Erythroblast (primary cell): ENCODE data around the gene MAD1L1.

Experiments
- DNase-seq, 2 experiments: peaks; one replicate each; lab custom pipeline; 2025; lab: John Stamatoyannopoulos, UW
- GATA1 ChIP-seq: IDR thresholded peaks from 2 replicates; pipeline ENCODE4 v1.6.1; 2011; ENCODE audit warnings: low read depth, mild to moderate bottlenecking, control low read depth, low read length, moderate library complexity
- POLR2A ChIP-seq: IDR thresholded peaks from 2 replicates; pipeline ENCODE4 v1.6.1; 2011; ENCODE audit warnings: mild to moderate bottlenecking, low read length

MAD1L1 gene

GRCh38 chr7:2097492-2097891, 135.3 kb downstream of the MAD1L1 start:
- DNase-seq: no peak
- TF ChIP-seq GATA1: no peak
- TF ChIP-seq POLR2A: no peak

GRCh38 chr7:2096692-2097387, 135.9 kb downstream of the MAD1L1 start:
- no peak for DNase-seq
- TF ChIP-seq GATA1: no peak
- no peak for TF ChIP-seq POLR2A

GRCh38 chr7:2095436-2095835, 137.3 kb downstream of the MAD1L1 start:
- no peak for DNase-seq
- TF ChIP-seq POLR2A (no peak), GATA1 (no peak)

DNA sequence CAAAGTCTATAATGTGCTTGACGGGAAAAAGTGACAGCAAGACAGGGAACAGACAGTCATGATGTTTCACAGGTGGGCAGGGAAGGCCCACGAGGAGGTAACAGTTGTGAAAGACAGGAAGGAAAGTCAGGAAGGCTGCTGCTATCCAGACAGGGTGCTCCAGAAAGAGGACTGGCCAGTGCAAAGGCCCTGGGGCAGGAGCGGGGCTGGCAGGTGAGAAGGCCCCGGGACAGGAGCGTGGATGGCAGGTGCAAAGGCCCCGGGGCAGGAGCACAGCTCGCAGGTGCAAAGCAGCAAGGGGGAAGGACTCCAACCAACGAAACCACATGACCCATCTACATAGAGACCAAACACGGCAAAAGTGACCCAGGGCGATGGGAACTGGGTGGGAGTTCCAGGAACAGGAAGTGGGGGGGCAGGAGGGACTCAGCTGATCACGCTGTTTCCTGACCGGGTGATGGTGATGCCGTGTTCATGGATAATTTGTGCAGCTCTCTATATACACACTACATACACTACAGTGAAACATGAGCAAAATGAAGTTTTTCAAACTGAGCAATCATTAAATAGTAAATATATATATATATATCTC, 138.2 kb downstream of the MAD1L1 start:
- TF ChIP-seq POLR2A: no peak
- no peak for TF ChIP-seq GATA1
- DNase-seq: no peak

GRCh38 chr7:2093843-2094220, 138.9 kb downstream of the MAD1L1 start:
- no peak for TF ChIP-seq POLR2A
- no peak for TF ChIP-seq GATA1
- no peak for DNase-seq

DNA sequence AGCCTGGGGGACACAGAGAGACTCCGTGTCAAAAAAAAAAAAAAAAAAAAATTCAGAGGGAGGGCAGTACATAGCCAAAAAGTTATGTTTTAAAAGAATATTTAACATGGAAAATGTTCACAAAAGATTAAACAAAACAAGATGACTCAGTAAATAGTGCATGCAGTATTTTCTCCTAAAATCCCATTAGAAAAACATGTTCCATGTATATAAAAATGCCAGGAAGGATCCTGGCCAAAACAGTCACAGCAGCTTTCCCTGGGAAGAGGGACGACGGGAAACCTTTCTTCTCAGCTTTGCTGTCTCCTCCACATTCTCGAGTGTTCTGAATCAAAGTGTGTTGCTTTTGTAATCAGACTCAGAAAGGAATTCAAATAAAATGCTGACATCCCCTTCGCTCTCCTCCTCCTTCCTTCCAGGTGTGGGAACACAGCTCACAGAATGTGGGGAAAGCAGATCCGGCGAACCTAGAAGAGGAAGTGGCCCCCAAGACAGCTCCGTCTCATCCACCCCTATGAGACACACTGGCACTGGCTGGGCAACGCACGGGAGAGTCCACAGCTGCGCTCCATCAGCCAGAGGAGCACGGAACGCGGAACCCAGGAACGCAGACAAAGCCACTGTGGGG, 139.4 kb downstream of the MAD1L1 start:
- TF ChIP-seq GATA1: no peak
- TF ChIP-seq POLR2A: no peak
- DNase-seq: no peak

DNA sequence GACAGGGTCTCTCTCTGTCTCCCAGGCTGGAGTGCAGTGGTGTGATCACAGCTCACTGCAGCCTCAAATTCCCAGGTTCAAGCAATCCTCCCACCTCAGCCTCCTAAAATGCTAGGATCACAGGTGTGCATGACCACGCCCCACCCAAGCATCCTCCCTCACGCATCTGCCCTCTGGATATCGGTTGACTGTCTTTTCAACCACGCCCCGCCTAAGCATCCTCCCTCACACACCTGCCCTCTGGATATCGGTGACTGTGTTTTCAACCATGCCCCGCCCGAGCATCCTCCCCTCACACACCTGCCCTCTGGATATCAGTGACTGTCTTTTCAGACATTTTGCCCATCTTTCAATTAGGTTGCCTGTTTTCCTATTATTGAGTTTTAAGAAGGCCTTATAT, 140.5 kb downstream of the MAD1L1 start:
- TF ChIP-seq GATA1 (no peak), POLR2A (no peak)
- no peak for DNase-seq

- TF ChIP-seq GATA1 (no peak), POLR2A (no peak)
- no peak for DNase-seq
Measured at GRCh38 chr7:2090526-2091520, 141.9 kb downstream of the MAD1L1 start.

GRCh38 chr7:2088801-2089200, 143.9 kb downstream of the MAD1L1 start:
- no peak for DNase-seq
- TF ChIP-seq GATA1: no peak
- TF ChIP-seq POLR2A: no peak

GRCh38 chr7:2087744-2088143, 145.0 kb downstream of the MAD1L1 start:
- DNase-seq: no peak
- TF ChIP-seq GATA1 (no peak), POLR2A (no peak)

- no peak for DNase-seq
- TF ChIP-seq POLR2A: no peak
- TF ChIP-seq GATA1: no peak
Measured at GRCh38 chr7:2086229-2086628, 146.5 kb downstream of the MAD1L1 start.

DNA sequence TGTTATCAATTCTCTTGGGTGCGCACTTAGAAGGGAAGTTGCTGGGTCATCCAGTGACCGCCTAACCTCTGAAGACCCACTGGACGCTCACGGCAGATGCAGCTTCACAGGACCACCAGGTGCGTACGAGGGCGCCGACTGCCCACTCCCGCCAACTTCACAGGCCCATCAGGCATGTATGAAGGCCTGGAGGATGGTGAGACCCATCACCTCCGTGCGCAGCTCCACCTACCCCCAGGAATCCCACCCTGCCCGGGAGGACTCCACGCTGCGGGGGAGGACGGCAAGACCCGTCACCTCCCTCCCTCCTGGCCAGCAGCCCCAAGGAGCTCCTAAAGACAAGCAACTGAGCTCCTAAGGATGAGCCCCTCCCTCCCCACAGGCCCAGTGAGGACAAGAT, 146.9 kb downstream of the MAD1L1 start:
- DNase-seq: no peak
- TF ChIP-seq GATA1: no peak
- no peak for TF ChIP-seq POLR2A

DNA sequence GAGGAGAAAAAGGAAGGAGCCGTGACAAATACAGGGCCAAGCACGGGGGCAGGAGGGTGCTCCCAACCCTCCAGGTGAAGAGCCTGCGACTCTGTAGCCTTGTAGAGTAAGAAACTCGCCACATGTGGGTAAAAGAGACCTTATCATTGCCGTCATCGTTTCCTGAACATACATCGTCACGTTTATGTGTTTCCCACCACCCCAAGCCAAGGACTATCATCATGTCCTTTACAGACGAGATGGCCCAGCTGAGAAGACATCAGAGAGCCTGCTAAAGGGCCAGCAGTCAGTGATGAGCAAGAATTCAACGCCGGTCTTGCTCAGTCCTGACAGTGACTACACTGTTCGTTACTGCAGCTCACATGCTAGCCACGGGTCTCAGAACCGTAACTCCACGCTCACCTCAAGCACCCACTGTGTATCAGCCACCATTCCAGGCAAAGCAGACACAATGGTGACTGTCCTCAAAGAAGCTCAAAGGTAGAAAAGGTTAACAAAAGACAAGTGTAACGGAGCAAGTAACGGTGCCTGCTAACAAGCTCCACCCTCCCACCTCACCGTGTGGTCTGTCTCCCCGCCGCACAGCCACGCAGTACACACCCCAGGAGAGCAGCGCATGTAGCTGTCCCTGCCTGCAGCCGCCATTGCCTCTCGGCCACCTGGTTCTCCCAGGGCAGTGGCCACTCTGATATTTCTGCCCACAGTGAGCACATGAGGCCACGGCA, 147.8 kb downstream of the MAD1L1 start:
- no peak for DNase-seq
- TF ChIP-seq POLR2A (no peak), GATA1 (no peak)
